Calu3 (cell line): Measurements from ENCODE around the gene PLK3. TPM values are rescaled to one million over a fixed set of nuclear protein-coding genes. Genes with fewer than 3 reads are reported as not detected.

Experiments used
- BruUV-seq: library from RNA; stranded (reverse); fragments of 400-500 nt; replicated peaks from 2 replicates; lab custom pipeline; 2021; lab: Mats Ljungman, UMichigan
- CTCF ChIA-PET: fragments of 300-600 bp; sonication (Branson Sonifier 250); formaldehyde crosslinking; loops from one replicate; lab custom pipeline; 2022; ENCODE audit warnings: antibody characterized with exemption; lab: Charles Lee
- DNase-seq: peaks from one replicate; pipeline ENCODE4 v3.0.0; 2022
- H3K27ac Mint-ChIP-seq: one replicate; pipeline ENCODE4 v1.8.0; 2022; ENCODE audit warnings: mixed read lengths; ENCODE audit not compliant: unreplicated experiment
- H3K27me3 Mint-ChIP-seq: one replicate; pipeline ENCODE4 v1.8.0; 2022; ENCODE audit warnings: mixed read lengths; ENCODE audit not compliant: unreplicated experiment
- H3K36me3 Mint-ChIP-seq: one replicate; pipeline ENCODE4 v1.8.0; 2022; ENCODE audit warnings: mild to moderate bottlenecking, moderate library complexity, mixed read lengths; ENCODE audit not compliant: insufficient read depth, unreplicated experiment
- H3K4me1 Mint-ChIP-seq: one replicate; pipeline ENCODE4 v1.8.0; 2022; ENCODE audit warnings: mild to moderate bottlenecking, low read depth, mixed read lengths; ENCODE audit not compliant: unreplicated experiment
- H3K4me3 Mint-ChIP-seq: one replicate; pipeline ENCODE4 v1.8.0; 2022; ENCODE audit warnings: mild to moderate bottlenecking, low read depth, moderate library complexity, mixed read lengths; ENCODE audit not compliant: unreplicated experiment
- H3K9me3 Mint-ChIP-seq: one replicate; pipeline ENCODE4 v1.8.0; 2022; ENCODE audit warnings: low read depth, mixed read lengths; ENCODE audit not compliant: unreplicated experiment
- CTCF ChIP-seq: fragments of 200-600 bp; IDR thresholded peaks from one replicate; pipeline ENCODE4 v1.8.0; 2022; ENCODE audit warnings: antibody characterized with exemption; ENCODE audit not compliant: unreplicated experiment
- intact Hi-C: fragments of 100-400 bp; cut with micrococcal nuclease; formaldehyde crosslinking; loops from one replicate; pipeline ENCODE4 v1.10.0; 2022; ENCODE audit not compliant: unreplicated experiment
- total RNA-seq: library from RNA; stranded (reverse); gene quantifications from 2 replicates; pipeline ENCODE4 v1.2.3, GENCODE V29; 2022

PLK3 gene
- total RNA-seq, 1 experiment from 2014 or later = 15.6 TPM

GRCh38 chr1:44775078-44775929, 24.9 kb upstream of the PLK3 start, which contains the start of gene RPS8:
RPS8 (plus strand) TSS chr1:44775540; CDS start chr1:44775597, 57 bp downstream.
- H3K9me3 Mint-ChIP-seq = no peaks in the 10 kb centered on the region

GRCh38 chr1:44775930-44776729, 24.0 kb upstream of the PLK3 start:
- TSS peak; percentile 50 for BruUV-seq
- Mint-ChIP-seq H3K27me3 (no peaks in the 10 kb centered on the region), H3K4me3 (peak overlapping the region; percentile 97), H3K9me3 (no peaks in the 10 kb centered on the region), H3K4me1 (peaks cover 19% of the 10 kb centered on the region), H3K36me3 (peaks cover 65% of the 10 kb centered on the region), H3K27ac (peak overlapping the region; percentile 90)
- DNase-seq = no peak
- TF ChIP-seq CTCF = no peak
- intact Hi-C loops = no loop called here
- CTCF ChIA-PET = interaction anchor here (1.0 to 1.9 kb wide), 3 partner anchors 9 to 45 kb away, joined by 3 to 4 read pairs (median 3); partner anchors contain the start of genes PLK3 and RNU5D-1

More at GRCh38 chr1:44775078-44775929, 24.9 kb upstream of the PLK3 start, which contains the start of gene RPS8:
- Mint-ChIP-seq H3K4me1 (peaks cover 19% of the 10 kb centered on the region), H3K27ac (peak within 1 kb of the TSS; percentile 98), H3K36me3 (peaks cover 56% of the 10 kb centered on the region), H3K27me3 (no peaks in the 10 kb centered on the region), H3K4me3 (peak within 1 kb of the TSS; percentile 97)
- CTCF ChIA-PET = interaction anchor here (1.0 to 1.9 kb wide), 3 partner anchors 9 to 44 kb away, joined by 3 to 4 read pairs (median 3); partner anchors contain the start of genes PLK3 and RNU5D-1
- DNase-seq = peak; percentile 88
- BruUV-seq = TSS peak; percentile 96
- intact Hi-C loops = no loop called here
- TF ChIP-seq CTCF = no peak

GRCh38 chr1:44776730-44777068, 23.5 kb upstream of the PLK3 start:
- intact Hi-C loops = no loop called here
- Mint-ChIP-seq H3K4me3 (peak overlapping the region; percentile 97), H3K27me3 (no peaks in the 10 kb centered on the region), H3K9me3 (no peaks in the 10 kb centered on the region), H3K27ac (peak overlapping the region; percentile 90), H3K4me1 (peaks cover 19% of the 10 kb centered on the region), H3K36me3 (peaks cover 70% of the 10 kb centered on the region)
- TF ChIP-seq CTCF = no peak
- no peak for DNase-seq
- CTCF ChIA-PET = interaction anchor here (1.0 kb wide), 1 partner anchor 46 kb away, joined by 3 read pairs; the partner anchor contains the start of gene RNU5D-1
- BruUV-seq = no TSS peak

GRCh38 chr1:44777547-44777946, 22.6 kb upstream of the PLK3 start:
- Mint-ChIP-seq H3K27me3 (no peaks in the 10 kb centered on the region), H3K9me3 (no peaks in the 10 kb centered on the region), H3K36me3 (peaks cover 77% of the 10 kb centered on the region), H3K4me1 (peaks cover 19% of the 10 kb centered on the region), H3K4me3 (peak overlapping the region; percentile 97), H3K27ac (peak overlapping the region; percentile 76)
- no TSS peak for BruUV-seq
- DNase-seq = no peak
- intact Hi-C loops = no loop called here
- TF ChIP-seq CTCF = no peak
- CTCF ChIA-PET = no interaction called here
